ENCODE data around the gene AK4.

The AK4 gene

GRCh38 chr1:65167586-65168242, 19.7 kb downstream of the AK4 start:
- Histone ChIP-seq H3K27me3 (ENCODE audit: control insufficient read depth, low read length) (no peaks in the 10 kb centered on the region), H4K20me1 (ENCODE audit: control insufficient read depth, insufficient read depth, low read depth, low read length) (no peaks in the 10 kb centered on the region), H3K9me3 (ENCODE audit: control insufficient read depth, insufficient read depth, low read length) (no peaks in the 10 kb centered on the region), H3K79me2 (ENCODE audit: control insufficient read depth, low read length) (peaks cover 28% of the 10 kb centered on the region), H3K27ac (ENCODE audit: low read depth, low read length) (no peak overlapping the region), H3K9me2 (replicated peaks; ENCODE audit: control insufficient read depth, low read length) (no peaks in the 10 kb centered on the region), H3K4me2 (ENCODE audit: low read length) (no peak overlapping the region), H3K4me1 (ENCODE audit: control insufficient read depth, low read length) (peaks cover 16% of the 10 kb centered on the region), H3F3A (ENCODE audit: control insufficient read depth, insufficient read depth) (no peaks in the 10 kb centered on the region), H3K36me3 (ENCODE audit: control insufficient read depth, low read length) (no peaks in the 10 kb centered on the region), H3K4me3 (ENCODE audit: low read length) (no peak overlapping the region)
- TF ChIP-seq EZH2phosphoT487 (IDR thresholded peaks at IDR 0.05; ENCODE audit: borderline replicate concordance, low read length) (no peak), CTCF (IDR thresholded peaks at IDR 0.05; ENCODE audit: low read depth, low read length, poor library complexity, severe bottlenecking) (no peak)

GRCh38 chr1:65168867-65169266, 20.9 kb downstream of the AK4 start:
- Histone ChIP-seq H3K79me2 (ENCODE audit: control insufficient read depth, low read length) (peaks cover 21% of the 10 kb centered on the region), H3K27ac (ENCODE audit: low read depth, low read length) (no peak overlapping the region), H3K4me1 (ENCODE audit: control insufficient read depth, low read length) (peaks cover 16% of the 10 kb centered on the region)

DNA sequence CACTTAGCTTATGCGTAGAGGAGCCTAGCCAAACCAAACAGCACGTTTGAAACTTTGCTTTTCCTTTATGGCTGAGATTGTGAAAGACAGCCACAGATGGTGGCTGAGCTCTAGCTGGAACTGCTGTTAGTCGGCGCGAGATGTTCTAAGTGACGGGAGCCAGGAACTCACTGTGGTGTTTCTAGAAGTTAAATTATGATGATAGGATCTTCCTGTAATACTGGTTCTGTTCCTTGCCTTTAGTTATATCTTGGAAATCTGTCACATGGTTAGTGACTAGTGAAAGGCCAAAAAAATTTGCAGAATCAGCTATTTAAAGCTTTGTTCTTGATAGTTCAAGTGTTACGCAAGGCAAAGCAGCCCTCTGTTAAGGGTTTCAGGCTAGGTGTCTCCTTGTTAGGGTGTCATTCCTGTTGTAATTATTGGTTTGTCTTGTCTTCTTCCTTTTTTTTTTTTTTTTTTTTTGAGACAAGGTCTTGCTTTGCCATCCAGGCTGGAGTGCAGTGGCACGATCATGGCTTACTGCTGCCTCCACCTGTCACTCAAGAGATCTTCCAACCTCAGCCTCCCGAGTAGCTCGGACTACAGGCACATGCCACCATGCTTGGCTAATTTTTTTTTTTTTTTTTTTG, 22.6 kb downstream of the AK4 start:
- Histone ChIP-seq H3K4me3 (ENCODE audit: low read length) (no peak overlapping the region), H3K9me2 (replicated peaks; ENCODE audit: control insufficient read depth, low read length) (no peaks in the 10 kb centered on the region), H3K36me3 (ENCODE audit: control insufficient read depth, low read length) (no peaks in the 10 kb centered on the region), H3F3A (ENCODE audit: control insufficient read depth, insufficient read depth) (no peaks in the 10 kb centered on the region), H3K9me3 (ENCODE audit: control insufficient read depth, insufficient read depth, low read length) (no peaks in the 10 kb centered on the region), H3K27me3 (ENCODE audit: control insufficient read depth, low read length) (no peaks in the 10 kb centered on the region), H3K79me2 (ENCODE audit: control insufficient read depth, low read length) (peaks cover 21% of the 10 kb centered on the region), H3K27ac (ENCODE audit: low read depth, low read length) (no peak overlapping the region), H3K4me2 (ENCODE audit: low read length) (no peak overlapping the region), H3K4me1 (ENCODE audit: control insufficient read depth, low read length) (peaks cover 3% of the 10 kb centered on the region), H4K20me1 (ENCODE audit: control insufficient read depth, insufficient read depth, low read depth, low read length) (no peaks in the 10 kb centered on the region)
- no peak for TF ChIP-seq CTCF (IDR thresholded peaks at IDR 0.05; ENCODE audit: low read depth, low read length, poor library complexity, severe bottlenecking)
- TF ChIP-seq EZH2phosphoT487 (IDR thresholded peaks at IDR 0.05; ENCODE audit: borderline replicate concordance, low read length), result no peak

More at GRCh38 chr1:65168867-65169266, 20.9 kb downstream of the AK4 start:
- no peak overlapping the region for H3K4me2 ChIP-seq (ENCODE audit: low read length)
- no peaks in the 10 kb centered on the region for H3K27me3 ChIP-seq (ENCODE audit: control insufficient read depth, low read length)
- H3K4me3 ChIP-seq (ENCODE audit: low read length), result no peak overlapping the region
- no peaks in the 10 kb centered on the region for H3K9me3 ChIP-seq (ENCODE audit: control insufficient read depth, insufficient read depth, low read length)
- H3F3A ChIP-seq (ENCODE audit: control insufficient read depth, insufficient read depth), result no peaks in the 10 kb centered on the region
- no peaks in the 10 kb centered on the region for H3K36me3 ChIP-seq (ENCODE audit: control insufficient read depth, low read length)
- H4K20me1 ChIP-seq (ENCODE audit: control insufficient read depth, insufficient read depth, low read depth, low read length), result no peaks in the 10 kb centered on the region
- no peak for TF ChIP-seq CTCF (IDR thresholded peaks at IDR 0.05; ENCODE audit: low read depth, low read length, poor library complexity, severe bottlenecking)
- no peak for TF ChIP-seq EZH2phosphoT487 (IDR thresholded peaks at IDR 0.05; ENCODE audit: borderline replicate concordance, low read length)
- no peaks in the 10 kb centered on the region for H3K9me2 ChIP-seq (replicated peaks; ENCODE audit: control insufficient read depth, low read length)

Measured in DOHH2 (cell line).